GM23338 (cell line): ENCODE results near the gene DNAH17. TPM values are rescaled to one million over a fixed set of nuclear protein-coding genes. Genes with fewer than 3 reads are reported as not detected.

Experiments
- ATAC-seq: fragments of 200-7000 bp; cut with Tn5 transposase; 3 replicates; pipeline ENCODE4 v1.9.1; 2020
- DNase-seq: peaks from one replicate; pipeline ENCODE4 v3.0.0-alpha.2; 2015; ENCODE audit warnings: low spot score
- H2AFZ ChIP-seq: fragments of 200-600 bp; sonication (generic); 2 replicates; pipeline ENCODE4 v1.8.0; 2016; ENCODE audit warnings: antibody characterized with exemption, mild to moderate bottlenecking, moderate library complexity
- H3F3A ChIP-seq: fragments of 200-600 bp; sonication (generic); replicated peaks from 2 replicates; pipeline ENCODE4 v1.8.0; 2017; ENCODE audit warnings: antibody characterized with exemption, mixed run types, low read depth
- H3K27ac ChIP-seq: fragments of 200-600 bp; sonication (generic); 2 replicates; pipeline ENCODE4 v1.6.1; 2016; ENCODE audit warnings: low read depth
- H3K27me3 ChIP-seq: fragments of 200-600 bp; sonication (generic); 2 replicates; pipeline ENCODE4 v1.8.0; 2016; ENCODE audit warnings: mild to moderate bottlenecking, mixed run types, moderate library complexity; ENCODE audit not compliant: insufficient read depth
- H3K36me3 ChIP-seq: fragments of 200-600 bp; sonication (generic); 2 replicates; pipeline ENCODE4 v1.8.0; 2016; ENCODE audit warnings: mild to moderate bottlenecking; ENCODE audit not compliant: insufficient read depth
- H3K4me1 ChIP-seq: fragments of 200-600 bp; sonication (generic); 2 replicates; pipeline ENCODE4 v1.8.0; 2016; ENCODE audit warnings: mild to moderate bottlenecking, moderate library complexity; ENCODE audit not compliant: insufficient read depth
- H3K4me2 ChIP-seq: fragments of 200-600 bp; sonication (generic); 2 replicates; pipeline ENCODE4 v1.7.1; 2017; ENCODE audit warnings: mixed run types
- H3K4me3 ChIP-seq: fragments of 200-600 bp; sonication (generic); 2 replicates; pipeline ENCODE4 v1.6.1; 2016; ENCODE audit warnings: mixed run types
- H3K79me2 ChIP-seq: fragments of 200-600 bp; sonication (generic); replicated peaks from 2 replicates; pipeline ENCODE4 v1.8.0; 2017; ENCODE audit warnings: mild to moderate bottlenecking; ENCODE audit not compliant: insufficient read depth
- H3K9me2 ChIP-seq: fragments of 200-600 bp; sonication (generic); 2 replicates; pipeline ENCODE4 v1.8.0; 2017; ENCODE audit not compliant: insufficient read depth
- H4K20me1 ChIP-seq: fragments of 200-600 bp; sonication (generic); replicated peaks from 2 replicates; pipeline ENCODE4 v1.8.0; 2017; ENCODE audit warnings: mild to moderate bottlenecking; ENCODE audit not compliant: insufficient read depth
- H3K27ac Mint-ChIP-seq: 2 replicates; pipeline ENCODE4 v1.8.0; 2020; ENCODE audit warnings: inconsistent platforms, mild to moderate bottlenecking, moderate library complexity, mixed read lengths
- H3K27me3 Mint-ChIP-seq: 3 replicates; pipeline ENCODE4 v1.8.0; 2022; ENCODE audit warnings: low read depth, mild to moderate bottlenecking, moderate library complexity, mixed read lengths, inconsistent platforms; ENCODE audit not compliant: insufficient read depth, poor library complexity
- H3K36me3 Mint-ChIP-seq: 3 replicates; pipeline ENCODE4 v1.8.0; 2021; ENCODE audit warnings: low read depth, mild to moderate bottlenecking, inconsistent platforms, moderate library complexity, mixed read lengths
- H3K4me1 Mint-ChIP-seq: 3 replicates; pipeline ENCODE4 v1.8.0; 2020; ENCODE audit warnings: mild to moderate bottlenecking, inconsistent platforms, mixed read lengths
- H3K4me3 Mint-ChIP-seq: 3 replicates; pipeline ENCODE4 v1.8.0; 2021; ENCODE audit warnings: moderate library complexity, mild to moderate bottlenecking, inconsistent platforms, mixed read lengths
- H3K9me3 Mint-ChIP-seq: 3 replicates; pipeline ENCODE4 v1.8.0; 2020; ENCODE audit warnings: moderate library complexity, mild to moderate bottlenecking, inconsistent platforms, mixed read lengths
- CREB1 ChIP-seq: fragments of 250-450 bp; sonication (Bioruptor Pico); IDR thresholded peaks from 2 replicates; pipeline ENCODE4 v1.5.0; 2020; ENCODE audit warnings: low read depth, mild to moderate bottlenecking, moderate library complexity
- EZH2 ChIP-seq: fragments of 200-600 bp; sonication (generic); IDR thresholded peaks from one replicate; pipeline ENCODE4 v1.8.0; 2017; ENCODE audit warnings: antibody characterized with exemption, mild to moderate bottlenecking, low read depth; ENCODE audit not compliant: unreplicated experiment
- EZH2phosphoT487 ChIP-seq: fragments of 200-600 bp; sonication (generic); IDR thresholded peaks from one replicate; pipeline ENCODE4 v1.8.1; 2018; ENCODE audit warnings: antibody characterized with exemption; ENCODE audit not compliant: unreplicated experiment
- JUNB ChIP-seq: IDR thresholded peaks from one replicate; pipeline ENCODE4 v1.6.1; 2016; ENCODE audit warnings: antibody characterized with exemption; ENCODE audit not compliant: unreplicated experiment
- NANOG ChIP-seq: IDR thresholded peaks from 2 replicates; pipeline ENCODE4 v1.6.1; 2016; ENCODE audit warnings: antibody characterized with exemption, borderline replicate concordance
- POLR2AphosphoS5 ChIP-seq: IDR thresholded peaks from 2 replicates; pipeline ENCODE4 v1.6.1; 2016; ENCODE audit warnings: antibody characterized with exemption, low read depth
- STAT1 ChIP-seq: IDR thresholded peaks from one replicate; pipeline ENCODE4 v1.6.1; 2016; ENCODE audit warnings: antibody characterized with exemption; ENCODE audit not compliant: unreplicated experiment
- ZNF114 ChIP-seq: fragments of 250-450 bp; sonication (Bioruptor Pico); IDR thresholded peaks from 2 replicates; pipeline ENCODE4 v1.5.0; 2020; ENCODE audit warnings: mild to moderate bottlenecking, moderate library complexity
- ZNF331 ChIP-seq: fragments of 250-450 bp; sonication (Bioruptor Pico); IDR thresholded peaks from 2 replicates; pipeline ENCODE4 v1.5.0; 2020; ENCODE audit warnings: low read depth, mild to moderate bottlenecking, moderate library complexity
- polyA plus RNA-seq: library from polyadenylated mRNA; unstranded; fragments of >200 nt; fragmentation: Nextera tagmentation; extraction: Ambion mirVana; gene quantifications from 2 replicates; pipeline ENCODE4 v1.2.1, GENCODE V29; 2016
- total RNA-seq: library from RNA; depleted of rRNA; stranded (reverse); fragments of >200 nt; shearing (Covaris generic); gene quantifications from 2 replicates; pipeline ENCODE4 v1.2.3, GENCODE V29; 2014
- TF ChIP-seq, protein P1 (sequence below): fragments of 250-450 bp; sonication (Bioruptor Pico); IDR thresholded peaks from 2 replicates; pipeline ENCODE4 v1.5.0; 2020; ENCODE audit warnings: mild to moderate bottlenecking, moderate library complexity
- TF ChIP-seq, protein P2 (sequence below): IDR thresholded peaks from 2 replicates; pipeline ENCODE4 v1.6.1; 2016; ENCODE audit warnings: antibody characterized with exemption

The DNAH17 gene
- total and polyA plus RNA-seq, 2 experiments from 2014 or later, result 0.59 to 2.0 TPM

DNA sequence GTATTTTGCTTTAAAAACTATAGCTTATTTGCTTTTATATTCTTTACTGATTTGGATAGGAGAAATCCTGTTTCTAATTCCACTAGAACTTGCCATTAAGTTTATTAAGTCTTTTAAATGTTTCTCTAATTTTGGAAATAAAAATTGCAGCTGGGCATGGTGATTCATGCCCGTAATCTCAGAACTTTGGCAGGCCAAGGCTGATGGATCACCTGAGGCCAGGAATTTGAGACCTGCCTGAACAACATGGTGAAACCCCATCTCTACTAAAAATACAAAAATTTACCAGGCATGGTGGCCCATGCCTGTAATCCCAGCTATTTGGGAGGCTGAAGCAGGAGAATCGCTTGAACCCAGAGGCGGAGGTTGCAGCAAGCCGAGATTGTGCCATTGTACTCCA, 30.7 kb downstream of the DNAH17 start (continued):
- TF ChIP-seq, protein P1, sequence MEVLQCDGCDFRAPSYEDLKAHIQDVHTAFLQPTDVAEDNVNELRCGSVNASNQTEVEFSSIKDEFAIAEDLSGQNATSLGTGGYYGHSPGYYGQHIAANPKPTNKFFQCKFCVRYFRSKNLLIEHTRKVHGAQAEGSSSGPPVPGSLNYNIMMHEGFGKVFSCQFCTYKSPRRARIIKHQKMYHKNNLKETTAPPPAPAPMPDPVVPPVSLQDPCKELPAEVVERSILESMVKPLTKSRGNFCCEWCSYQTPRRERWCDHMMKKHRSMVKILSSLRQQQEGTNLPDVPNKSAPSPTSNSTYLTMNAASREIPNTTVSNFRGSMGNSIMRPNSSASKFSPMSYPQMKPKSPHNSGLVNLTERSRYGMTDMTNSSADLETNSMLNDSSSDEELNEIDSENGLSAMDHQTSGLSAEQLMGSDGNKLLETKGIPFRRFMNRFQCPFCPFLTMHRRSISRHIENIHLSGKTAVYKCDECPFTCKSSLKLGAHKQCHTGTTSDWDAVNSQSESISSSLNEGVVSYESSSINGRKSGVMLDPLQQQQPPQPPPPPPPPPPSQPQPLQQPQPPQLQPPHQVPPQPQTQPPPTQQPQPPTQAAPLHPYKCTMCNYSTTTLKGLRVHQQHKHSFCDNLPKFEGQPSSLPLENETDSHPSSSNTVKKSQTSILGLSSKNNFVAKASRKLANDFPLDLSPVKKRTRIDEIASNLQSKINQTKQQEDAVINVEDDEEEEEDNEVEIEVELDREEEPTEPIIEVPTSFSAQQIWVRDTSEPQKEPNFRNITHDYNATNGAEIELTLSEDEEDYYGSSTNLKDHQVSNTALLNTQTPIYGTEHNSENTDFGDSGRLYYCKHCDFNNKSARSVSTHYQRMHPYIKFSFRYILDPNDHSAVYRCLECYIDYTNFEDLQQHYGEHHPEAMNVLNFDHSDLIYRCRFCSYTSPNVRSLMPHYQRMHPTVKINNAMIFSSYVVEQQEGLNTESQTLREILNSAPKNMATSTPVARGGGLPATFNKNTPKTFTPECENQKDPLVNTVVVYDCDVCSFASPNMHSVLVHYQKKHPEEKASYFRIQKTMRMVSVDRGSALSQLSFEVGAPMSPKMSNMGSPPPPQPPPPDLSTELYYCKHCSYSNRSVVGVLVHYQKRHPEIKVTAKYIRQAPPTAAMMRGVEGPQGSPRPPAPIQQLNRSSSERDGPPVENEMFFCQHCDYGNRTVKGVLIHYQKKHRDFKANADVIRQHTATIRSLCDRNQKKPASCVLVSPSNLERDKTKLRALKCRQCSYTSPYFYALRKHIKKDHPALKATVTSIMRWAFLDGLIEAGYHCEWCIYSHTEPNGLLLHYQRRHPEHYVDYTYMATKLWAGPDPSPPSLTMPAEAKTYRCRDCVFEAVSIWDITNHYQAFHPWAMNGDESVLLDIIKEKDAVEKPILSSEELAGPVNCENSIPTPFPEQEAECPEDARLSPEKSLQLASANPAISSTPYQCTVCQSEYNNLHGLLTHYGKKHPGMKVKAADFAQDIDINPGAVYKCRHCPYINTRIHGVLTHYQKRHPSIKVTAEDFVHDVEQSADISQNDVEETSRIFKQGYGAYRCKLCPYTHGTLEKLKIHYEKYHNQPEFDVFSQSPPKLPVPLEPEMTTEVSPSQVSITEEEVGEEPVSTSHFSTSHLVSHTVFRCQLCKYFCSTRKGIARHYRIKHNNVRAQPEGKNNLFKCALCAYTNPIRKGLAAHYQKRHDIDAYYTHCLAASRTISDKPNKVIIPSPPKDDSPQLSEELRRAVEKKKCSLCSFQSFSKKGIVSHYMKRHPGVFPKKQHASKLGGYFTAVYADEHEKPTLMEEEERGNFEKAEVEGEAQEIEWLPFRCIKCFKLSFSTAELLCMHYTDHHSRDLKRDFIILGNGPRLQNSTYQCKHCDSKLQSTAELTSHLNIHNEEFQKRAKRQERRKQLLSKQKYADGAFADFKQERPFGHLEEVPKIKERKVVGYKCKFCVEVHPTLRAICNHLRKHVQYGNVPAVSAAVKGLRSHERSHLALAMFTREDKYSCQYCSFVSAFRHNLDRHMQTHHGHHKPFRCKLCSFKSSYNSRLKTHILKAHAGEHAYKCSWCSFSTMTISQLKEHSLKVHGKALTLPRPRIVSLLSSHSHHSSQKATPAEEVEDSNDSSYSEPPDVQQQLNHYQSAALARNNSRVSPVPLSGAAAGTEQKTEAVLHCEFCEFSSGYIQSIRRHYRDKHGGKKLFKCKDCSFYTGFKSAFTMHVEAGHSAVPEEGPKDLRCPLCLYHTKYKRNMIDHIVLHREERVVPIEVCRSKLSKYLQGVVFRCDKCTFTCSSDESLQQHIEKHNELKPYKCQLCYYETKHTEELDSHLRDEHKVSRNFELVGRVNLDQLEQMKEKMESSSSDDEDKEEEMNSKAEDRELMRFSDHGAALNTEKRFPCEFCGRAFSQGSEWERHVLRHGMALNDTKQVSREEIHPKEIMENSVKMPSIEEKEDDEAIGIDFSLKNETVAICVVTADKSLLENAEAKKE (CRISPR knock-in tag), result no peak
- TF ChIP-seq CREB1 (CRISPR knock-in tag) (no peak), ZNF114 (CRISPR knock-in tag) (no peak), EZH2 (no peak), JUNB (no peak), ZNF331 (CRISPR knock-in tag) (no peak), POLR2AphosphoS5 (no peak), STAT1 (no peak), EZH2phosphoT487 (no peak)

DNA sequence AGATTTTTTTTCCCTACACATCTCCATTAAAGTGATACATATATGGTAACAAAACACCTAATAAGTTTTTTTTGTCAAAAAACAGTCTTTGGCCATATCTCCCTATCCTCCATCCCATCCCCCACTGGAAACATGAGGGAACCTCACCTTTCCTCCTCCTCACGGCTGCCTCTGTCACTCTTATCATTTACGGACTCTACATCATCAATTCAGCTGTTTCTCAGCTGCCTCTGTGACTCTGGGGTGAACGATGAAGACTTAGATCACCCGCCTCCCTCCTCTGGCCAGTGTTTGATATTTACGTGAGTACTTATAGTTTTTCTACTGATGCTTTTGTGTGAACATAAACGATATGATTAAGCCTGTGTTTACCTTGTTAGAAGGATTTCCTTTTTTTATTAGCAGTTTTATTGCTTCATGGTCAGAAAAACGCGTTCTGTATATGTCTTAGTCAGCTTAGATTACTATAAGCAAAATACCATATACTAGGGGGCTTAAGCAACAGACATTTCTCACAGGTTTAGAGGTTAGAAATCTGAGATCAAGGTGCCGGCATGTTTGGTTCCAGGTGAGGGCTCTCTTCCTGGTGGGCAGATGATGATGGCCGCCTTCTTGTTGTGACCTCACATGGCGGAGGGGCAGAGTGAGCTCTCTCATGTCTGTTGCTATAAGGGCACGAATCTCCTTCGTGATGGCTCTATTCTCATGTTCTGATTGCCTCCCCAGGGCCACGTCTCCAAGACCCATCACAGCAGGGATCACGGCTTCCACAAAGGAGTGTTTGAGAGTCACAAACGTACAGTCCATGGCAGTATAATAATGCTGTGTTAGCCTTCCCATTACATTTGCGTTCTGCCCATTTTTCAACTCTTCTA, 32.1 kb downstream of the DNAH17 start:
- H3K4me3 ChIP-seq, result no peak overlapping the region
- no peak overlapping the region for H3K27ac ChIP-seq
- Mint-ChIP-seq H3K27ac (no peak overlapping the region), H3K4me1 (peaks cover 3% of the 10 kb centered on the region; the same call in 2 of the 3 replicates), H3K4me3 (no peak overlapping the region), H3K27me3 (peaks cover 5% of the 10 kb centered on the region), H3K36me3 (no peaks in the 10 kb centered on the region; the same call in 2 of the 3 replicates), H3K9me3 (peaks cover 4% of the 10 kb centered on the region)
- DNase-seq (no peak), ATAC-seq (no peak)
- H3K36me3 ChIP-seq, result no peaks in the 10 kb centered on the region
- no peaks in the 10 kb centered on the region for H3K79me2 ChIP-seq
- H3K4me2 ChIP-seq, result no peak overlapping the region
- no peaks in the 10 kb centered on the region for H3K27me3 ChIP-seq
- no peaks in the 10 kb centered on the region for H4K20me1 ChIP-seq
- H3K9me2 ChIP-seq, result no peaks in the 10 kb centered on the region
- no peaks in the 10 kb centered on the region for H3K4me1 ChIP-seq
- no peaks in the 10 kb centered on the region for H3F3A ChIP-seq
- peak overlapping the region; percentile 29; the same call in 1 of the 2 replicates for H2AFZ ChIP-seq
- TF ChIP-seq ZNF331 (CRISPR knock-in tag) (no peak), NANOG (no peak), STAT1 (no peak), ZNF114 (CRISPR knock-in tag) (no peak)
- TF ChIP-seq, protein P2, sequence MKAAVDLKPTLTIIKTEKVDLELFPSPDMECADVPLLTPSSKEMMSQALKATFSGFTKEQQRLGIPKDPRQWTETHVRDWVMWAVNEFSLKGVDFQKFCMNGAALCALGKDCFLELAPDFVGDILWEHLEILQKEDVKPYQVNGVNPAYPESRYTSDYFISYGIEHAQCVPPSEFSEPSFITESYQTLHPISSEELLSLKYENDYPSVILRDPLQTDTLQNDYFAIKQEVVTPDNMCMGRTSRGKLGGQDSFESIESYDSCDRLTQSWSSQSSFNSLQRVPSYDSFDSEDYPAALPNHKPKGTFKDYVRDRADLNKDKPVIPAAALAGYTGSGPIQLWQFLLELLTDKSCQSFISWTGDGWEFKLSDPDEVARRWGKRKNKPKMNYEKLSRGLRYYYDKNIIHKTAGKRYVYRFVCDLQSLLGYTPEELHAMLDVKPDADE, result no peak
